GM21423 (cell line): ENCODE measurements around the gene TAF5L.
A peak's percentile ranks its signal among the peaks of the same experiment; 100 is the strongest.
"Not testable (repeated sequence)": the region's sequence is repeated elsewhere in the genome, so short reads cannot be mapped to it uniquely, and the experiment has no call there.

ENCODE experiments used
- ATAC-seq: cut with Tn5 transposase; IDR thresholded peaks from one replicate; pipeline ENCODE4 v1.9.1; 2021; ENCODE audit warnings: mild to moderate bottlenecking, moderate library complexity; ENCODE audit not compliant: unreplicated experiment

The TAF5L gene

DNA sequence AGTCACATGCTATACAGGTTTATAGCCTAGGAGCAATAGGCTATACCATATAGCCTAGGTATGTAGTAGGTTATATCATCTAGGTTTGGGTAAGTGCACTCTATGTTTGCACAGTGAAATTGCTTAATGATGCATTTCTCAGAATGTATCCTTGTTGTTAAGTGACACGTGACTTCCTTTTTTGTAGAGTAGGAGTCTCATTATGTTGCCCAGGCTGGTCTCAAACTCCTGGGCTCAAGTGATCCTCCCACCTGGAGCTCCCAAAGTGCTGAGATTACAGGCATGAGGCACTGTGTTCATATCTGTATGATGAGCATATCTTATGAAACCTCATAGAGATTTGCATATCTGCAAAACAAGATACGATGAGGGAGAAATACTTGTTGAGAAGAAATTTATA, 53.6 kb downstream of the TAF5L start:
- ATAC-seq: no peak

DNA sequence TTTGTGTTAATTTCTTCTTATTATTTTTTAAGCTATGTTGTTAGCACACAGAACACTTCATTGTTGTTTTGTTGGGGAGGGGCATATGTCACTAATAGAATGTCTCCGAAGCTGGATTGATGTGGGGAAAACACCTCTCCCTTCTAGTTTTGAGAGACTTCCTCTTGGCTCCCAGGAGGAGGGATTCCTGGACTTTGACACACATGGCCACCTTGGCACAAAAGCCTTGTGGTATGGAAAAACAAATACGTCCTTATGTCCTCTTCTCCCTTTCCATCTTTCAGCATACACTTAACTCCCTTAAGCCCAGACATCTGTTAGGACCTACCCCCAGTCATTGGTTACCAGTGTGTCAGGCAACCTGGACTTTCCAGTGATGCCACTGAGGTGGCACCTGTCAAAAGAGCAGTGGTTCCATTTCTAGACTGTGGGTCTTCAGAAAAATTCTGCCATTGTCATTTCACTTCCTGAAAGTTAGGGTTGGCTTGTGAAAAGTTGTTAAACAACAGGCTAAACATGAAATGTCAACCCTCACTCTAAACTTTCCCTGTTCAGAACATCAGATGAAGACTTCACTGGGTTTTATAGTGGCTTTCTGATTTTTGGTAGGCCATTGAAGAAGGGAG, 54.9 kb downstream of the TAF5L start:
- ATAC-seq: no peak

DNA sequence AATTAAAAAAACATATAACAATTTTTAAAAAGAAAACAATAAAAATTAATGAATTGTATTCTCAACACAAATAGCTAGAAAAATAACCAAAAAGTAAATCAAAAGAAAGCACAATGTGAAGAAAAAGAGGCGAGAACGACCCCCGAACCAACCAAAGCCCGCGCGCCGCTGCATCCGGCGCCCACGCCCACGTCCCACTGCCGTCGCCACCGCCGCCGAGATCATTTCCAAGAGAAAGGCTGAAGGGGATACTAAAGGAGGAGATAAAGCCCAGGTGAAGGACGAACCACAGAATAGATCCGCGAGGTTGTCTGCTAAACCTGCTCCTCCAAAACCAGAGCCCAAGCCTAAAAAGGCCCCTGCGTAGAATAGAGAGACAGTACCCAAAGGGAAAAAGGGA, 55.6 kb downstream of the TAF5L start:
- no peak for ATAC-seq

DNA sequence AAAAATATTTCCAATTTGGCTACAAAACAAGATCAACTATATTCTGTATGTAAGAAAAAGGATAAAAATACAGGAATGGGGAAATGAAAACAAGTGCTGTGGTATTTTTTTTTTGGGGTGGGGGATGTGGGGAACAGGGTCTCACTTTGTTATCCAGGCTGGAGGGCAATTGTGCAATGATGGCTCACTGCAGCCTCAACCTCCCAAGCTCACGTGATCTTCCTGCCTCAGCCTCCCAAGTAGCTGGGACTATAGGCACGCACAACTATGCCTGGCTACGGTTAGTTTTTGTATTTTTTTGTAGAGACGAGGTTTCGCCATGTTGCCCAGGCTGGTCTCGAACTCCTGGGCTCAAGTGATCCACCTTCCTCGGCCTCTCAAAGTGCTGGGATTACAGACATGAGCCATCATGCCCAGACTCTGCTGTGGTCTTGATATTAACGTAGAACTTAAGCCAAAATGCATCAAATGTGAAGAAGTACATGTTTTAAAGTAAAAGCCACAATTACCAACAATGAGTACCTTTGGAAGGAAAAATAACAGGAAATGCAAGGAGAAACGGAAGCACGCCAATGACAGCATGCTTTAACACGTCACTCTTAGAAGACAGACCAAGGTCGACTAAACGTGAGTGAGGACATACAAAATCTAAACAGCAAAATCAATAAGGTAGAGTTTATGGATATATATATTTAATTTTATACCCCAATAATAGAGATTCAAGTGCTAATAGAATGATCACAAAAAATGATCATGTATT, 58.6 kb downstream of the TAF5L start:
- no peak for ATAC-seq

DNA sequence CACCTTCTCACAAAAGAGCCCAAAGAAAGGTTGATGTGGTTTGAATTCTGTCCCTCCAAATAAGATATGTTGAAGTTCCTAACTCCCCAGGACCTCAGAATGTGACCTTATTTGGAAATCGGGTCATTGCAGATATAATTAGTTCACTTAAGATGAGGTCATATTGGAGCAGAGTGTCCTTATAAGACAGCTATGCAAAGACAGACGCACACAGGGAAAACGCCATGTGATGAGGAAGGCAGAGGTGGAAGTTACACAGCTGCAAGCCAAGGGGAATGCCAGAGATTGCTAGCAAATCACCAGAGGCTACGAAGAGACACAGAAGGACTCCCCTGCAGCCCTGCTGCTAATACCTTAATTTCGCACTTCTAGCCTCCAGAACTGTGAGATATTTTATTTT, 62.2 kb downstream of the TAF5L start:
- no peak for ATAC-seq

- ATAC-seq: no peak
These were observed 62.7 kb downstream of the TAF5L start for GRCh38 chr1:229563241-229563640.

- no peak for ATAC-seq
These were observed 63.2 kb downstream of the TAF5L start for GRCh38 chr1:229562686-229563085.

DNA sequence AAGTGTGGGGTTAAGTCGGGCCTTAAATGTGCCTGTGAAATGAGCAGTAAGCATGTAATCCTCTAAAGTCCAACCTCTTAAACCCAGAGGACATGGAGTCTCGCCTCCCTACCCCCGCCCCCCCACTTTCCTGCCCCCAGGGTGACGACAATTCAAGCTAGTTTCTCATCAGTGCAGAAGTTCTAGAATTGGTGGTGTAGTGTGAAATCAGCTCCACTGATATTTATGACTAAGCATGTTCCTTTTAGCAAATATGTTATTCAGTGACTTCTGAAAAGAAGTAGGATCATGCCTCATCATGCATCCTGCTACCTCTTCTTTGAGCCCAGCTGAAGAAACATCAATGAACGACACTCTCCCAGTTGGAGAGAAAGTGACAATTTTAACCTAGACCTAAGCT, 64.8 kb downstream of the TAF5L start:
- ATAC-seq: no peak

GRCh38 chr1:229560124-229560523, 65.8 kb downstream of the TAF5L start:
- ATAC-seq: not testable (repeated sequence)

DNA sequence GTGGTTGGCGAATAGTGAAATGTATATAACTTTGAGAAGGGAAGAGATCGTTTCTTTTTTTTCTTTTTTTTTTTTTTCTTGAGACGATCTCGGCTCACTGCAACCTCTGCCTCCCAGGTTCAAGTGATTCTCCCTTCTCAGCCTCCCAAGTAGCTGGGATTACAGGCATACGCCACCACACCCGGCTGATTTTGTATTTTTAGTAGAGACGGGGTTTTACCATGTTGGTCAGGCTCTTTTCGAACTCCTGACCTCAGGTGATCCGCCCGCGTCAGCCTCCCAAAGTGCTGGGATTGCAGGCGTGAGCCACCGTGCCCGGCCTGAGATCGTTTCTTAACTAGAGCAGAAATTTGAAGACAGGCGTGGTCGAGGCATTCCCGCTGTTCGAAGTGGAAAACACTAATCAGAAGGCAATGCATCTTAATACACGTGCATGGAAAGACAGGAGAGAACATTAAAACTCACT, 66.6 kb downstream of the TAF5L start:
- not testable (repeated sequence) for ATAC-seq

GRCh38 chr1:229558460-229559335, 67.2 kb downstream of the TAF5L start, which contains the start of gene ABCB10:
Gene ABCB10 (minus strand): TSS chr1:229558707. CDS start chr1:229558652, 55 bp downstream.
- ATAC-seq: peak; percentile 71

- peak; percentile 30 for ATAC-seq
These were observed 68.0 kb downstream of the TAF5L start for GRCh38 chr1:229557913-229558414.

- ATAC-seq: peak; percentile 19
These were observed 68.6 kb downstream of the TAF5L start for GRCh38 chr1:229557200-229557850.

DNA sequence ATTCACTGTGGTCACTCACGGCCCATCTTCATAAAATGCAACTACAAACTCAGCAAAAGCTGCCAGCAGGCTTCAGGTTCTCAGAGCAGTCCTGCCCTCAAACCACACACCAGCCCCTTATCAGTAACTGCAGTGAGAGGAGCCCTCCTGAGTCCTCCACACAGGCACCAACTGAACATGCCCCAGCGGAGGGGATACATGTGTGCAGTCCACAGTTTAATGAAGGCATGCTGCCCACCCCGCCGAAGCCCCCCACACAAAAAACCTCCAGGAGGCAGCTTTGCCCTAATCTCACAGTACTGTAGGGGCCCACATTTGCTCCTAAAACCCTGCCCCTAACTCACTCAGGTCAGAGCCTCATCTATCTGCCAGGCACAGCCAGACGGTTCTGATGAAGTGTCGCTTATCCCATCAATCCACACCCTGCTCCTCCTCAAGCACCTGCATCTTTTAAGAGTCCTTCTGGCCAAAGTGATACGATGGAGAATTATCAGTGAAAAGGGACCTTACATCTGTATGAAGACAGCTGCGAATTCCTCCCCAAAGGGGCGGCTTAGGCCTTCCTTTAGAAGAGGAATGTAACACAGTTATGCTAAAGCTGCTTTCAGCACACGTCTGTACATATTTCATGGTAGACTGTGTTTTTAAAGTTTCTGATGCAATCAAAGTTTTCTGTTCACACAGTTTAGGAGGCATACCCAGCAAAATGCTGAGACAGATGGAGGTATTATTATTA, 70.9 kb downstream of the TAF5L start:
- no peak for ATAC-seq

DNA sequence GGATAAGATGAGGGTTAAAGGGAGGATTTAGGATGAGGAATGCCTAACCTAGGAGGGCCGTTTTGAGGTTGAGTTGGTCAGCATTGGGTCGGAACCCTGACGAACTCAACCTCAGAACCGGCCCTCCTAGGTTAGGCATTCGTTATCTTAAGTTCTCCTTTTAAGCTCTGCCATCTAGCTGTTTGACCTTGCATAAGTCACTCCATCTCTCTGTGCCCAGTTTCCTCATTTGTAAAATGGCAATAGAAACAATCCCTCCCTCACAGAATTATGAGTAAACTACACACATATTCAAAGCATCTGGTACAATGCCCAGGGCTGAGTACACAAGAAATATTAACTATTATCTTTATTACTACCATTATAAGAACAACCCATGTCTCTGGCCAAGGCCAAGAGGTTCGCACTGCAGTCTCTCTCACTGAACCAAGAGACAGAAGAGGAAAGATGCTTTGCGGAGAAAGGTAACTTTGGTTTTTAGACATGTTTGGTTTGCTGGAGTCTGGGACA, 72.2 kb downstream of the TAF5L start:
- ATAC-seq: no peak

- ATAC-seq: no peak
These were observed 73.2 kb downstream of the TAF5L start for GRCh38 chr1:229552732-229553131.

GRCh38 chr1:229550812-229551567, 74.9 kb downstream of the TAF5L start:
- ATAC-seq: no peak

DNA sequence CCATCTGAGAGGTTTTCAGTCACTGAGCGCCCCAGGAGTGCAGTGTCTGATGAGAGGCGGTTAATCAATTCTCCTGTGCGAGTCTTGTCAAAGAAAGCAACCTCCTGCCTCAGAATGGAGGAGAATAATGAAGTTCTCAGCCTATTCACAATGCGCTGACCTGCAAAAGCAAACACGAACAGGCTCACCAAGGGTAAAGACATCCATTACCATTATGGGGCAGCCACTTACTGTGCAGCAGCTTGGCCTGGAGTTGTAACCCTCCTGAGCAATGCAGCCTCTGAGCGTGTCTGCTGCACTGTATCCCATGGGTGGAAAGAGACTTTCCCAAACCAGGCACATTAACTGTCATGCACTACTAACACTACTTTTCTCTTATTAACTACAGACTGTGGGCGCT, 78.4 kb downstream of the TAF5L start:
- ATAC-seq: no peak

- no peak for ATAC-seq
These were observed 81.3 kb downstream of the TAF5L start for GRCh38 chr1:229544587-229544986.
